ENCODE data around the gene GALNT8.

DNA sequence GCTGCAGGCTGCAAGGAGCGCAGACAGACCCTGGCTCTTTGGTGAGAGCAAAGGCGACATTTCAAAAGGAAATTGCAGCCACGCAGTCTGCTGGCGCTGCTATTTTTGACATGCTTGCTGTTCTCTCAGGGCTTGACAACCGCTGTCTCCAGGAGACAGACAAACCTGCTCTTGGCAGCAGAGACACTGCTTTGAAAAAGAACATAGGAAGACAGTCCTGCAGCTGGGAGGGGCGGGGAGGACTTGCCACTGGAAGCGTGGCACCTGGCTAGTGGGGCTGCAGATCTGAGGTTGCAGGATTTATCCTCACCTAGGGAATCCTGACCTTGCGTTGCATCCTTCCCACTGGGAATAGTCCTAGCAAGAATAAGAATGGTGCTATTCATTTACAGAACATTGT lies 97.7 kb downstream of the GALNT8 start:
- TF ChIP-seq POLR2AphosphoS5 (IDR thresholded peaks at IDR 0.05; ENCODE audit: low read depth, low read length) (no peak), POLR2A (IDR thresholded peaks at IDR 0.05; ENCODE audit: control extremely low read depth in 1 of 2, low read depth in 2 of 2, low read length in 2 of 2) (no peak), SIRT6 (IDR thresholded peaks at IDR 0.05; ENCODE audit: low read length) (no peak)
- TF ChIP-seq, protein P1, sequence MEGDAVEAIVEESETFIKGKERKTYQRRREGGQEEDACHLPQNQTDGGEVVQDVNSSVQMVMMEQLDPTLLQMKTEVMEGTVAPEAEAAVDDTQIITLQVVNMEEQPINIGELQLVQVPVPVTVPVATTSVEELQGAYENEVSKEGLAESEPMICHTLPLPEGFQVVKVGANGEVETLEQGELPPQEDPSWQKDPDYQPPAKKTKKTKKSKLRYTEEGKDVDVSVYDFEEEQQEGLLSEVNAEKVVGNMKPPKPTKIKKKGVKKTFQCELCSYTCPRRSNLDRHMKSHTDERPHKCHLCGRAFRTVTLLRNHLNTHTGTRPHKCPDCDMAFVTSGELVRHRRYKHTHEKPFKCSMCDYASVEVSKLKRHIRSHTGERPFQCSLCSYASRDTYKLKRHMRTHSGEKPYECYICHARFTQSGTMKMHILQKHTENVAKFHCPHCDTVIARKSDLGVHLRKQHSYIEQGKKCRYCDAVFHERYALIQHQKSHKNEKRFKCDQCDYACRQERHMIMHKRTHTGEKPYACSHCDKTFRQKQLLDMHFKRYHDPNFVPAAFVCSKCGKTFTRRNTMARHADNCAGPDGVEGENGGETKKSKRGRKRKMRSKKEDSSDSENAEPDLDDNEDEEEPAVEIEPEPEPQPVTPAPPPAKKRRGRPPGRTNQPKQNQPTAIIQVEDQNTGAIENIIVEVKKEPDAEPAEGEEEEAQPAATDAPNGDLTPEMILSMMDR (IDR thresholded peaks at IDR 0.05; ENCODE audit: control extremely low read depth in 1 of 3, insufficient read depth in 1 of 3, low read depth in 1 of 3, low read length in 3 of 3), result no peak

All from H1 (cell line).